Stromal cell of bone marrow (primary cell): ENCODE data around the gene GJB5.
"Not testable (repeated sequence)": the region's sequence is repeated elsewhere in the genome, so short reads cannot be mapped to it uniquely, and the experiment has no call there.

Source experiments
- DNase-seq: peaks from one replicate; pipeline ENCODE4 v3.0.0-alpha.2; 2012; ENCODE audit warnings: low read depth

Gene GJB5

GRCh38 chr1:34745666-34746065, 9.2 kb upstream of the GJB5 start:
- DNase-seq: no peak

- DNase-seq: no peak
These were observed 8.7 kb upstream of the GJB5 start for GRCh38 chr1:34746101-34746500.

- no peak for DNase-seq
These were observed 7.8 kb upstream of the GJB5 start for GRCh38 chr1:34746785-34747637.

GRCh38 chr1:34747638-34747941, 7.3 kb upstream of the GJB5 start:
- no peak for DNase-seq

- no peak for DNase-seq
These were observed 4.9 kb upstream of the GJB5 start for GRCh38 chr1:34749992-34750391.

DNA sequence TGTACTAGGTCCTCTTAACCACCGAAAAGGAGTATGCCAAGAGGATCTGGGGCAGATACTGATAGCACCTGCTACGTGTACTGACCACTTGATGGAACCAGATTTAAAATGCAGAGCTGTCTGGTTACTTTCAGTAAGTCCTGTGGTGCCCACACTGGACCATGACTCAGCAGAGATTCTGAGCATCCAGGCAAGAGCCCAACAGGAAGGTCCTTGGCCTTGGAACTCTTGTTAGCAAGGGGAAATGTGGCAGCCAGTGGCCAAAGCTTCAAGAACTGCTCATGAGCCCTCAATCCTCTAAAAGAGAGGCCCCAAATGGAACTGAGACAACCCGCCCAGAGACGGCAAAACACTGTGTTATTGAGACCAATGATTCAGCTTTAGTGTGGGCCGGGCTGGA, 4.2 kb upstream of the GJB5 start:
- no peak for DNase-seq

DNA sequence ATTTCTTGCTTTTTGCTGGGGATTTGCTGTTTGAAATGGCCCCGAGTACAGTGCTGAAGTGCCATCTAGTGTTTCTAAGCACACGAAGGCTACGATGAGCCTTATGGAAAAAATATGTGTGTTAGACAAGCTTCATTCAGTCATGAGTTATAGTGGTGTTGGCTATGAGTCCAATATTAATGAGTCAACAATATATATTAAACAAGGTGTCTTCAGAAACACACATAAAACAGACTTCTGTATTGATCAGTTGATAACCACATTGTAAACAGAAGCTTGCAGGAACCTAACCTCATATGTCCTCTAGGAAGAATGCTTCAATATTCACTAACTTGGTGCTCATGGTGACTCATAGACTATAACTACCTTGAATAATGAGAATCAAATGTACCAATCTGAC, 1.7 kb upstream of the GJB5 start:
- DNase-seq: no peak

DNA sequence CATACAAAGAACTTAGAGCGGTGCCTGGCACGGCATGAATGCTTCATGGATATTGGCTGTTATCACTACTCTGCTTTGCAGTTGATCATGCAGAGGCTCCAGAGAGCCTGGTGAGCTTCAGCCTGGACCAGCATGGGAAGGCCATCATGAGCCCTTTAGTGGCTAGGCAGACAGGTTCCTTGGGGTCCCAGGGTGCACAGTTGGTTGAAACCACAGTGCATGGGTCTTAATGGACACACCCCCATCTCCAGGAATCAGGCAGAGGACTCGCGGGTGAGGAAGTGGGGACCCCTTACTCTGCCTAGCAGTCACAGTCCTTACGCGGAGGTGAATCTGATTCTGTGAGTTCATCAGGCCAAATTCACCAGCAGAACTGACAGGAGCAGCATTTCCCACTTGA, 1.1 kb downstream of the GJB5 start:
- DNase-seq: no peak

GRCh38 chr1:34757386-34757785, 2.5 kb downstream of the GJB5 start:
- no peak for DNase-seq

- no peak for DNase-seq
These were observed 3.9 kb downstream of the GJB5 start for GRCh38 chr1:34758751-34759150.

- DNase-seq: no peak
These were observed 4.9 kb downstream of the GJB5 start, which contains the start of gene GJB4 for GRCh38 chr1:34759503-34760357. TSS of gene GJB4 (plus strand) at chr1:34759740. CDS start at chr1:34761255, 1,515 bp downstream.

- DNase-seq: no peak
These were observed 6.4 kb downstream of the GJB5 start for GRCh38 chr1:34761176-34761761.

- no peak for DNase-seq
These were observed 7.0 kb downstream of the GJB5 start for GRCh38 chr1:34761776-34762307.

- no peak for DNase-seq
These were observed 7.8 kb downstream of the GJB5 start for GRCh38 chr1:34762474-34763141.

DNA sequence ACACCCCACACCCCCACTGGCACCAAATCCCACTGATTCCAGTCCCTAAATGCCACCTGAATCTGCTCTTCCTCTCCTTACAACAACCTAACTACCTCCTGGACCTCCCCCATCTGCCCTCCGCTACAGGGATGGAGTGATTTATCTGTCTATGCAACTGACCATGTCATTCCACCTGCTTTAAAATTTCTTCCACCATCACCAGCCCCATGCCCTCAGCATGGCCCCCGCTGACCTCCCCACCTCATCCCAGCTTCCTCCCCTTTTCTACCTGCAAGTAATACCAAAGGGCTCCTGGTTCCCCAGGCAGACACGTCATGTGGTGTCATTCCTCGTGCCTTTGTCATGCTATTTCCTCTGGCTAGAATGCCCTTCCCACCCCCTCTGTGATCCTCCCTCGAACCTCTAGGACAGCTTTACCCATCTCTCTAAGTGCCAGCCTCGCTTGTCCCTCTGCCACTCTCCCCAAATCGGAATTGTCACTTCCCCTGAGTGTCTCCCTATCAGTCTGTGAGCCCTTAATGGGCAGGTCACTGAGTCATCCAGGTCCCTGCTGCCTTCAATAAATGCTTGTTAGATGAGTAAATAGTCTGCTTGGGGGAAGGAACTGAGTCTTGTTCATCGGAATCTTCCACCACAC, 8.4 kb downstream of the GJB5 start:
- DNase-seq: no peak

GRCh38 chr1:34768856-34769255, 14.0 kb downstream of the GJB5 start:
- no peak for DNase-seq

DNA sequence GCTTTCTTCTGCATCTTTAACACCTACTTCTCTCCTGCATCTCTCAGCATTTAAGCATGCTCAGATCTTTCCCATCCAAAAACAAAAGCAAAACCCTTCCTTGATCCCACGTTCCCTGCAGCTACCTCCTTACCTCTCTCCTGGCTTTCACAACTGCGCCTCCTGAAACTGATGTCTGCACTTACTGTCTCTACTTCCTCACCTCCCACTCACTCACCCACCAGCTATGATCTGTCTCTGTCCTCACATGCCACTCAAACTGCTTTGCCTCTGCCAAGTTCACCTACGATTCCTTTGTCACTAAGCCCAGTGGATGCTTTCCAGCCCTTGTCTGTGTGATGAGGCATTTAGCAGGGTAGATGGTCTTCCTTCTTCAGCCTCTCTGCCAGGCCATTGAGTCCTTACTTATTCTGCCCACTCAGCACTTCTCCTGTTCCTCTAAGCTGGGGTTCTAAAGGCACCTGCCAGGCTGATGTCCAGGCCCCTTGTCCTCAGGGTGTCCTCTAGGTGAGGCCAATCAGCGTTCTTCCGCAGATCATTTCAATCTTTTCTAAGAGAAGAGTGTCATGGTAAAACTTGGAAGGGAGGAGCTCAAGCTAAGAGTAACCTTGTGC, 16.2 kb downstream of the GJB5 start:
- DNase-seq: no peak

DNA sequence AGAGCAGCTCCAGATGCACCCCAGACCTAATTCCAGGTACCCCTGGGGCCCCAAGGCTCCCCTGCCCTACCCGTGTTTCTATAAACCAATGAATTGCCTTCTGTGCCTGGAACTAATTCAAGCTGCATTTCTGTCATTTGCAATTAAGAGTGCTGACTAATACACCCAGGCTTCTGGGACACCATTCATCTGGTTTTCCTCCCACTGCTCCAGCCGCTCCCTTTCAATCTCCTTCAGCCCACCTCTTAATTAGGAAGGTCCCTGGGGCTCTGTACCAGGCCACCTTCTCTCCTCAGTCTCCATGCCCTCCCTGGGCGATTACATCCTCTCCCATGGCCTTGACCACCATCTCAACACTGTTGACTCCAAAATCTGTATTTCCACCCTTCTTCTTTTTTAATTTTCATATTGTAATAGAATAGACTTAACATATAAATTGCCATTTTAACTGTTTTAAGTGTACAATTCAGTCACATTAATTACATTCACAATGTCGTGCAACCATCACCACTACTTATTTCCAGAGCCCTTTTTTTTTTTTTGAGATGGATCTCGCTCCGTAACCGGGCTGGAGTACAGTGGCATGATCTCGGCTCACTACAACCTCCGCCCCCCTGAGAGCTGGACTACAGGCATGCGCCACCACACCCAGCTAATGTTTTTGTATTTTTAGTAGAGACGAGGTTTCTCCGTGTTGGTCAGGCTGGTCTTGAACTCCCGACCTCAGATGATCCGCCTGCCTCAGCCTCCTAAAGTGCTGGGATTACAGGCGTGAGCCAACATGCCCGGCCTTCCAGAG, 16.9 kb downstream of the GJB5 start:
- DNase-seq: no peak

DNA sequence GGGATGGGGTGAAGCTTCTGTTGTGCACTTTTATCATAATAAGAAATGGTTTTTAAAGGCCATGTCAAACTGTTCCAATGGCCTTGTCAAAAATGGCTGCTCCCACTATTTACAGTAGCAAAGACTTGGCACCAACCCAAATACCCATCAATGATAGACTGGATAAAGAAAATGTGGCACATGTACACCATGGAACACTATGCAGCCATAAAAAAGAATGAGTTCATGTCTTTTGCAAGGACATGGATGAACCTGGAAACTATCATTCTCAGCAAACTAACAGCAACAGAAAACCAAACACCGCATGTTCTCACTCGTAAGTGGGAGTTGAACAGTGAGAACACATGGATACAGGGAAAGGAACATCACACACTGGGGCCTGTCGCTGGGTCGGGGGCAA, 18.3 kb downstream of the GJB5 start:
- not testable (repeated sequence) for DNase-seq

DNA sequence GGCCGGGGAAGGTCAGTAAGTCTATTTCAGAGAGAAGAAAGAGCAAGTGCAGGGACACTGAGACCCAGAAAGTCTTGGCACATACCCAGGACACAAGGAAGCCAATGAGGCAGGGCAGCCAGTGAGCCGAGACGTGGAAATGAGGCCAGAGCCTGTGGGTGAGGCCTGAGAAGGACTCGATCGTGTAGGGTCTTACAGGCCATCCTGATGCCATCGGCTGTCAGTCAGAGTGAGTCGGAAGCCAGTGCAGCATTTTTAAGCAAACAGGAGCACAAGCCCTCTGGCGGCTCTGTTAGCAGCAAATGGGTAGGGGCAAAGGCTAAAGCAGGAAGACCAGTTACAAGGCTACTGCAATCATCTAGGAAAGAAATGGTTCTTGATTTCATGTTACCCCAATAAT, 20.1 kb downstream of the GJB5 start:
- no peak for DNase-seq
